Spleen (tissue), 7 donors: Measurements from ENCODE around the gene BTRC.

Source experiments
- CTCF ChIP-seq, 11 experiments: fragments of 200-600 bp in 7 of 11; fragments of 450-650 bp in 4 of 11; sonication (generic) in 4 of 11; IDR thresholded peaks in 8 of 11; conservative IDR thresholded peaks in 3 of 11; 1 replicate in 7 of 11; 2 replicates in 4 of 11; pipeline versions ENCODE4 v1.4.0 to v1.8.0; 2016 to 2021; ENCODE audit warnings: antibody characterized with exemption in 11 of 11, inconsistent platforms in 4 of 11, mild to moderate bottlenecking in 1 of 11
- POLR2A ChIP-seq, 3 donors: fragments of 450-650 bp; IDR thresholded peaks; one replicate each; pipeline ENCODE4 v1.5.1; 2017; ENCODE audit warnings: antibody characterized with exemption in 3 of 3, mild to moderate bottlenecking in 1 of 3
- donor health status: DM: no; HTN: no; CAD: no; lungs with moderate emphysema.
- donor health status: DM: no; HTN: no; CAD: no.
- donor health status: DM: no; HTN: no; CAD: no.

- TF ChIP-seq POLR2A (IDR thresholded peaks at IDR 0.05) (no peak), CTCF (IDR thresholded peaks at IDR 0.05 in 8 of 11, conservative IDR thresholded peaks at IDR 0.05 in 3 of 11) (no peak)
These were observed 110.1 kb downstream of the BTRC start for GRCh38 chr10:101464082-101464481.
